Myocyte (in vitro differentiated cells): Measurements from ENCODE around the gene RAET1L. TPM values are rescaled to one million over a fixed set of nuclear protein-coding genes. Genes with fewer than 3 reads are reported as not detected.

Experiments used
- total RNA-seq: library from RNA; depleted of rRNA; stranded (reverse); fragments of >200 nt; gene quantifications from 2 replicates; pipeline ENCODE4 v1.2.3, GENCODE V29; 2014

RAET1L gene
- total RNA-seq, 1 donor from 2014 or later: not detected

Other genes with a start within 250 kb of the RAET1L start
- 53.2 and 62.7 TPM in 2 replicates for gene LRP11, start 161.2 kb downstream of the RAET1L start, total RNA-seq
- 4.1 and 6.8 TPM in 2 replicates for gene RAET1E, start 127.4 kb downstream of the RAET1L start, total RNA-seq
- not detected in 2 replicates for gene RAET1G, start 102.4 kb downstream of the RAET1L start, total RNA-seq
- gene ULBP2, start 83.5 kb downstream of the RAET1L start, total RNA-seq: 5.8 and 6.6 TPM in 2 replicates
- gene ULBP1, start 61.6 kb downstream of the RAET1L start, total RNA-seq: 0.16 and 0.26 TPM in 2 replicates
- 6.7 and 8.5 TPM in 2 replicates for gene ULBP3, start 43.6 kb upstream of the RAET1L start, total RNA-seq
- gene PPP1R14C, start 117.5 kb upstream of the RAET1L start, total RNA-seq: not detected in 2 replicates